ENCODE results near the gene ARHGEF4.

Gene ARHGEF4

GRCh38 chr2:131094463-131095281, 258.0 kb downstream of the ARHGEF4 start:
- DNase-seq (ENCODE audit: low read depth) = peak; percentile 27
- TF ChIP-seq CTCF (conservative IDR thresholded peaks at IDR 0.05; ENCODE audit: control insufficient read depth, insufficient read depth, low read depth, low read length) = no peak
- H3K4me3 ChIP-seq (ENCODE audit: control insufficient read depth, low read depth, low read length) = no peak overlapping the region

Data from fibroblast of mammary gland (primary cell).